ENCODE results near the gene GLRX2.
"Not testable (repeated sequence)": the region's sequence is repeated elsewhere in the genome, so short reads cannot be mapped to it uniquely, and the experiment has no call there.

The GLRX2 gene, protein sequence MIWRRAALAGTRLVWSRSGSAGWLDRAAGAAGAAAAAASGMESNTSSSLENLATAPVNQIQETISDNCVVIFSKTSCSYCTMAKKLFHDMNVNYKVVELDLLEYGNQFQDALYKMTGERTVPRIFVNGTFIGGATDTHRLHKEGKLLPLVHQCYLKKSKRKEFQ

DNA sequence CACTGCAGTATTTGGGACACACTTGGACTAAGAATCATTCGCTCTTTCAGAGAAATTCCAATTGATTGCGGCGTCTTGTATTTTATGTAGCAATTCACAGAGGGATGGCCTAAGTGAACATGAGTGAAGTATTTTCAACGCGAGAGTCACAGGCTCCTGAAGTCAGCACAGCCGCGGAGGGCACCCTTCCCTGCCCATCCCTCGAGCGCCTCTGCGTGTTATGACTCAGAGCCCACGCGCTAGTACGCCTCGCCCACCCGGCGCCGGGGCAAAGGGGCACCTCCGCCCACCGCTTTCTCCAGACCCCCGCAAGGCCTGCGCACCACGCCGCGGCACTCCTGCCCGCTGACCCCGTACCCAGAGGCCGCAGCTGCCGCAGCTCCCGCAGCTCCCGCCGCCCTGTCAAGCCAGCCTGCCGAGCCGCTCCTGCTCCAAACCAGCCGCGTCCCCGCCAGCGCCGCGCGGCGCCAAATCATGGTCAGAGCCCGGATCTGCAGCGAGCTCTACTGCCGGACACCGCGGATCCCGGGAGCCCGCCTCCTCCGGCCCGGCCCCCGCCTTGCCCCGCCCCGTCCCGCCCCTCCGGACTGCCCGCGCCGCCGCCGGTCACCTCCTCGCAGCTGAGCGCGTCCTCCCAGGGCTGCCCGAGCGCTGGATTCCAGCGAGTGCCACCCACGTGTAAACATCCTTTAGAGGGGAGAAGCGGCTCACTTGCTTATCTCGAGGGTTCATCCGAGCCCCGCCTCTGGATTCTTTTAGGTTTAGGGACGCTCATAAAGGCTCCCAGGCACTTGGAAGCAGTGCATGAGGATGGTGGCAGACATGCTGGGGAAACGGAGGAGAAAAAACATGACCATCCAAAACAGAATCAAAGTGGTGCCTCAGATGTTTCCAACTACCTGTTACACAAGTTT lies at the start of gene GLRX2:
Gene GLRX2 (minus strand): TSS at position 508 of the 914 bp plus-strand sequence. CDS start 32 bp downstream, at position 476.
- peak; percentile 55 to 56 for DNase-seq (ENCODE audit: low read depth in 2 of 2)

DNA sequence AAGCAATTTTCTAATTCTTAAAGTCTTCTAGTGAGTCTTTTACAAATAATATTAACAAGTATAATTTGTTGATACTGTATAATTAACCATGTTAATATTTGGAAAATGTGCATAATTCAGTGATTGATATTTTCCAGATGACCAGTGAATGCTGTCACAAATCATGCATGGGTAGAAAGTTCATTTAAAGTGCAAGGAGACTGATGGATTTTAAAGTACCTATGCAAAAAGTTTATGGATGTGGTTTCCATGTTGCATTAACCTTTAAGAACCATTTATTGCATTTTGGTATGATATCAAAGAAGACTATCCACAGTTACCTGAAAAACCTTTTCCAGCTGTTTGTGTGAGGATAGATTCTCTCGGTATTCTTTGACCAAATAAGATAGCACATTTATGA lies 39.8 kb upstream of the GLRX2 start:
- no peak for DNase-seq (ENCODE audit: low read depth in 2 of 2)

DNA sequence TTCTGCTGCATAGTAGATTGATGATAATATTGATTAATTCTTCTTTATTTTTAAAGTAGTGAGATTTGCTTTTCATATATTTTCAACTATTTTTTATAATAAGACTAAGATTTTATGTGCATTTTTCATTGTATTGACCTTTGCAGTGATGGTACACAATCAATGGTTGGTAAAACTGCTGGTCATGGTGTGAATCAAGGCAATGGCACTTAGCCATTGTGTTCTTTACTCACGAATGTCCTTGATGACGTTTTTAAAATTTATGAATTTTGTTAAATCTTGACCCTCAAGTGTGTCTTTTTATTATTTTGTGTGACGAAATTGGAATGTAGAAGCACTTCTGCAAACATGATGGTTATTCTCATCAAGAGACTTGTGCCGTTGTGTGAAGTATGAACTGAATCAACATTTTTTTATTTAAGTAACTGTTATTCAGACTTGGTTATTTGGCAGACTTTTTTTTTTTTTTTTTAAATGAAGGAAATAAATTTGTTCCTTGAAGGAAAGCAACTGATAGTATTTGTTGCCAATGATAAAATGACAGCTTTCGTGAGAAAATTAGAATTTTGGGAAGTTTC lies 39.2 kb upstream of the GLRX2 start:
- no peak for DNase-seq (ENCODE audit: low read depth in 2 of 2)

DNA sequence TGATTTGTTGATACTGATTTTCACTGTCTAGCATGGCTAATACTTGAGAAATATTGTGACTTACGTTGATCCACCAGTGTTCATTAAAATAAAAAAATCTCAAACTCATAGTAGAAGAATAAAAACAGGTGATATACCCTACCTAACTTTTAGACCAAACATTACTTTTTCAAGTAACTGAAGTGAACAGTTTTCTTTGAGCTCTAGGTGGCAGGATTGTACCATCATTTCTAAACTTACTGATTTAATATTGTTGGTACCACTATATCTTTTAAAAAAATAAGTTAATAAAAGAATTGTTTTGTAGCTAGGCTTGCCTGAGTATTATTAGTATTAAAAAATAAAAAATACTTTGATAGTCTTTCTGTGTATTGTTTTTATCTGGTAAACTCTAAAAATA lies 38.1 kb upstream of the GLRX2 start:
- DNase-seq (ENCODE audit: low read depth in 2 of 2), result no peak

DNA sequence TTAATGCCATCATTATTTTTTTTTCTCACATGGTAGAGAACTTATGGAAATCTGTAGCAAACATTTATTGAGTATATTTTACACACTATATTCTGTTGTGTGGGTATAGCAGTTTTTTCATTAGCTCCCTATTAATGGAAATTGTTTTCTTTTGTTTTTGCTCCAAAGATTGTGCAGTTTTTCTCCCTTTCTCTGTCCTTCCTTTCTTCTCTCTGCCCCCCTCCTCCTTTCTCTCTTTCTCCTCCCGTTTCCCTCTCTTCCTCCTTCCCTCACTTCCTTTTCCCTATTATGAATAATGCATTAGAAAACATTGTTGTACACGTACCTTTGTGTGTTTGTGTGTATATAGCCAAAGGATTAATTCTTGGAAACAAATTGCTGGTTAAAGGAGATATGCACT lies 37.2 kb upstream of the GLRX2 start:
- DNase-seq (ENCODE audit: low read depth in 2 of 2), result no peak

DNA sequence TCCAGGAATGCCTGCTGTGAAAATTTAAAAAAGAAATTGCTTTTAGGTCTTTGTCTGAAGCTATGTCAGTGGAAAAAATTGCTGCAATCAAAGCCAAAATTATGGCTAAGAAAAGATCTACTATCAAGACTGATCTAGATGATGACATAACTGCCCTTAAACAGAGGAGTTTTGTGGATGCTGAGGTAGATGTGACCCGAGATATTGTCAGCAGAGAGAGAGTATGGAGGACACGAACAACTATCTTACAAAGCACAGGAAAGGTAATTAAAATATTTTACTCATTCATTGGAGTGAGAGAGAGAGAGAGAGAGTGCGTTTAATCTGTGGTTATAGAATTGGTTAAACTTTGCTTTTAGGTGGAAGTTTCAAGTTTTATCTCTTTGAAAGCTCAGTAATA lies 36.6 kb upstream of the GLRX2 start:
- no peak for DNase-seq (ENCODE audit: low read depth in 2 of 2)

DNA sequence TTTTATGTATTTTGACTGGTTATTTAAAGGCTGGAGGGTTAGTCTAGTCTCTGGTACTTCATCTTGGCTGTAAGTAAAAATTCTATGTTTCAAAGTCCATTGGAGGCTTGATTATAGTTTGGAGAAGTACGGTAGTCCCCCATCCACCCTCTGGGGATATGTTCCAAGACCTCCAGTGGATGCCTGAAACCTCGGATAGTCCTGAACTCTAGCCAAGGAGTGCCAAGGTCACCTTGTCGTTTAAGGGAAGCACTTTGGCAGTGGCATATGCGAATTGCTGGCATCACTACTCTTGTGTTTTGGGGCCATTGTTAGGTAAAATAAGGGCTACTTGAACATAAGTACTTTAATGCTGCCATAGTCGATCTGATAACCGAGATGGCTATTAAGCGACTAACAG lies 35.0 kb upstream of the GLRX2 start:
- DNase-seq (ENCODE audit: low read depth in 2 of 2), result no peak

DNA sequence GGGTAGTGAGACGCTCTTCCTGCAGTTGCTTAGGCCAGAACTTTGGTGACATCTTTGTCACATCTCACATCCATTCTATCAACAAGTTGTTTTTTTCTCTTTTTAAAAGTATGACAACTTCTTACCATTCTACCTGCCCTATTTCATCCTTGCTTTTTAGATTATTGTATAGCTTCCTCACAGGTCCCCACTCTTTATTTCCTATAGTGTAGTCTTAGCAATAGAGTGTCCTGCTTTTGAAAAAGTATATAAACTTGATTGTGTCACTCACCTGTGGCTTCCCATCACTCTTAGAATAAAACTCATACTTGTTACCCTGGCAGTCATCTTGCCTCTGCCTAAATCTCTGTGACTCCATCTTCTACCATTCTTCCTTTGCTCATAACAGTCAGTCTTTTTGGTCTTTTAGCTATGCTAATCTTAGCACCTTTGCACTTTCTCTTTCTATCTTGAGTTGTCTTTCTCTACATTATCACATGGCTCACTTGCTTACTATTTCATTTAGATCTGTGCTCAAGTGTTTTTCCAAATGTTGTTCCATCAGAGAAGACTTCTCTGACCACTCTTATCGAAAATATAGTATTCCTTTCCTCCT lies 26.1 kb upstream of the GLRX2 start:
- no peak for DNase-seq (ENCODE audit: low read depth in 2 of 2)

DNA sequence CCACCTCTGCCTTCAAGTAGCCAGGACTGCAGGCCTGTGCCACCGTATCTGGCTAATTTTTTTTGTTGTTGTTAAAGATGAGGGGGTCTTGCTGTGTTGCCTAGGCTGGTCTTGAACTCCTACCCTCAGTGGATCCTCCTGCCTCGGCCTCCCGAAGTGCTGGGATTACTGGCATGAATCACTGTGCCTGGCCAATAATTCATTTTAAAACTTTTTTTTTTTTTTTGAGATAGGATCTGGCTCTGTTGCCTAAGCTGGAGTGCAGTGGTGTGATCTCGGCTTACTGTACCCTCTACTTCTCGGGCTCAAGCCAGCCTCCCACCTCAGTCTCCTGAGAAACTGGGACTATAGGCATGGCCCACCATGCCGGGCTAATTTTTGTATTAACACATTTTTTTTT lies 20.2 kb upstream of the GLRX2 start:
- DNase-seq (ENCODE audit: low read depth in 2 of 2), result no peak

DNA sequence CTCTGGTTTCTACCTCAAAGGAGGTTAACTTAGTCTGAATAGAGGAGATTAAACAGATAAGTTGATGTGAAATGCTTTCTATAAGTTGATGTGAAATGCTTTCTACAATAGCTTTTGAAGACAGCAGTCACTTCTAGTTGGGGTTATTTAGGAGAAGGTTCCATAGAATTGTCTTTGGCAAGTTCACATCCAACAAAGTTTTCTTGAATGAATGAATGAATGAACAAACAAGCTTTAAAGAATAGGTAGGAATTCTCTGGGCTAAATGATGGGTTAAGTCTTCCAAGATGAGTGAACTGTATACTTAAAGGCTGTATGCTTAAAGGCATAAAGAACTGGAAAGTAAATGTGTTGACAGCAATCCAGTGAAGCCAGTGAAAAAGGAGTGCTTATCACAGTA lies 18.5 kb upstream of the GLRX2 start:
- no peak for DNase-seq (ENCODE audit: low read depth in 2 of 2)

DNA sequence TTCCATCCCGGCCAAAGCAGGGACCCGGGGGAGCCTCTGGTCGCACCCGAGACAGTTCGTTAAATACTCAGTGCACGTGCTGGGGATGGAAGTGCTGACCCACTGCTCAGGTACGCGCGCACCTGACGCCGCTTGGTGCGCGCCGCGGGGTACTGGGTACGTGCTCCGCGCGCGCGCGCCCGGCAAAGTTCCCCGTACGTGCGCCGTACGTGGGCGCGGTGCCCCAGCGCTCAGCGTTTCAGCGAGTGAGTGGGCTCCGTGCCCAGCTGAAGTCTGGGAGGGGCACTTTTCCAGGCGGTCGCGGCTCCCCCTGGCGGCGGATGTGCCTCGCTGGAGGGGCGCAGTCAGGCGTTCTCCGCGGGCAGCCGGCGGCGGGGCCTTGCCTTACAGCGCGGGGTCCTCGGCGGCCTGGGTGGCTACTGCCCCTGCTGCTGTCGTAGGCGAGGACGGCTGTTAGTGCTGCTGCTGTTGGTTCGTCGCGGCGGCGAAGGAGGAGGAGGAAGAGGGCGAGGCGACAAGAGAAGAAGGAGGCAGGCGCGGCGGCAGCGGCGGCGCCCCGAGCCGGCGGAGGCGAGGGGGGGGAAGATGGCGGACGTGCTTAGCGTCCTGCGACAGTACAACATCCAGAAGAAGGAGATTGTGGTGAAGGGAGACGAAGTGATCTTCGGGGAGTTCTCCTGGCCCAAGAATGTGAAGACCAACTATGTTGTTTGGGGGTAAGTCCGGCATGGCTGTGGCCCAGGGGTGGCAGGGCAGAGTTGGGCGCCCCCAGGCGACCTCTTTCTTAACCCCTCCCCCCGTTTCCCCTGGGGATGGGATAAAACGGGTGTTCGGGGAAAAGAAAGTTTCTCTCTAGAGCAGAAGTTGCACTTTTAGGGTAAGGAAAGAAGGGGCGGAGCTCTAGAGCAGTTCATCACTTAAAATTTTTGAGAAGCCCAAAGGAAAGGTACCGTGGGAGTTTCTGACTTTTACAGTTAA lies 16.7 kb upstream of the GLRX2 start, which contains the start of gene CDC73:
Gene CDC73 (plus strand): TSS at position 416 of the 978 bp plus-strand sequence. CDS start 170 bp downstream, at position 586.
- DNase-seq (ENCODE audit: low read depth in 2 of 2), result peak; percentile 98 to 99

DNA sequence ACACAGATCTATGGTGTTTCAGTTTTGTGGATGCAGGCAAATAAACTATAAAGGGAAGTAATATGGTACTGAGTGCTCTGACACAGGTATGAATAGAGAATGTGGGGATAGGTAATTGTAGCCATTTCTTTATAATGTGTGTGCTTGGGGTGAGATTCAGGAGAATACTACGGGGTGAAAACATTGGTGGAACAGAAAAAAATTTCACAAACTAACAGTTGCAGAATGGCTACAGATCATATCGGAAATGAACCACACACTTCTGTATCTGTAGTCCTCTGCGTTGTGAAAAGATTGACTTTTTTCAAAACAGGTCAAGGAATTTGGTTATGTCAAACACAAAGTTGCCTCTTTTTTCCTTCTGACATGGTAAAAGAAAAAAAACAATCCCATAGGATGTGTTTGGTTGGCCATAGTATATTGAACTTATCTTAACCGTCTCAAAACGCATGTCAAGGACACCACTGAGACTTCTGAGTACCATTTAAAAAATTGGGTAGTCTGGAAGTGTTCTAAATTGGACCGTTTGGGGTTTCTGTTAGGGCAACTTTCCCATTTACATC lies 15.5 kb upstream of the GLRX2 start:
- DNase-seq (ENCODE audit: low read depth in 2 of 2), result no peak

DNA sequence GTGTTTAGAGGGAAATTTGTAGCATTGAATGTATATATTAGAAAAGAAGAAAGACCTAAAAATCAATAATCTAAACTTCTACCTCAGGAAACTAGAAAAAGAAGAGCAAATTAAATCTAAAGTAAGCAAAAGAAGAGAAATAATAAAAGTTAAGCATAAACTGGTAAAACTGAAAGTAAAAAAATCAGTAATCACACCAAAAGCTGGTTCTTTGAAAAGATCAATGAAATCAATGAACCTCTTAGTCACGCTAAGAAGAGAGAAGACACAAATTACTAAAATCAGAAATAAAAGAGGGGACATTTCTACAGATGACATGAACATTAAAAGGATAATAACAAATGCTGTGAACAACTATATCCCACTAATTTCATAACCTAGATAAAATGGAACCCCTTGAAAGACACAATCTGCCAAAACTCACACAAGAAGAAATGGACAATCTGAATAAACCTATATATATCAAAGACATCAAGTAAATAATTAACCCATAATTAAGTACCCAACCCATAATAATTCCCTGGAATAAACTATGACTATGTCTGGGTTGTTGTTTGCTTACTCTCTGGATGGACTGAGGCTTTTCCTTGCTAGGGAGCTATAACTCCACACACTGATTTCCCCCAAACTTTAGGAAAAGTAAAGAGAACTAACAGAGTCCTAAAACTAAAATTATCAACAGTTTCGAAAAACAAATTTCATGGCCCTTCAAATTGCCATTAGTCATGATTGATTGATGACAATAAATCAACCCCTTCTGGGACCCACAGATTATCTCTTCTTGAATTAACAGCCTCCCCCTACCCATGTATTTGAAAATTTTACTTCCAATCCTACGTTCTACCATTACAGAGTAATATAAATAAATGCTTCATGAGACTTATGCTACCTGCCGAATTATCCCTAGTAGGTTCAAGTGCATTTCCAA lies 13.9 kb upstream of the GLRX2 start:
- no peak for DNase-seq (ENCODE audit: low read depth in 2 of 2)

DNA sequence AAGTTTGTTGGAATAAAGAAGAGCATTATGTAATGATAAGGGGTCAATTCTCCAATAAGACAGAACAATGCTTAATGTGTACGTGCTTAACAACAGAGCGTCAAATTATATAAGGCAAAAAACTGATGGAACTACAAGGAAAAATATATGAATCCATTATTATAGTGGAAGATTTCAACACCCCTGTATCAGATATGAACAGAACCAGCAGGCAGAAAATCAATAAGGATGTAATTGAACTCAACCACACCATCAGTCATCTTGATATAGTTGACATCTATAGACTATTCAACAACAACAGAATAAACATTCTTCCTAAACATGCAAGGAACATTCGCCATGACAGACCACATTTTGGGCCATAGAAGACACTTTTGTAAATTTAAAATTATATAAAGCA lies 13.0 kb upstream of the GLRX2 start:
- DNase-seq (ENCODE audit: low read depth in 2 of 2), result no peak

DNA sequence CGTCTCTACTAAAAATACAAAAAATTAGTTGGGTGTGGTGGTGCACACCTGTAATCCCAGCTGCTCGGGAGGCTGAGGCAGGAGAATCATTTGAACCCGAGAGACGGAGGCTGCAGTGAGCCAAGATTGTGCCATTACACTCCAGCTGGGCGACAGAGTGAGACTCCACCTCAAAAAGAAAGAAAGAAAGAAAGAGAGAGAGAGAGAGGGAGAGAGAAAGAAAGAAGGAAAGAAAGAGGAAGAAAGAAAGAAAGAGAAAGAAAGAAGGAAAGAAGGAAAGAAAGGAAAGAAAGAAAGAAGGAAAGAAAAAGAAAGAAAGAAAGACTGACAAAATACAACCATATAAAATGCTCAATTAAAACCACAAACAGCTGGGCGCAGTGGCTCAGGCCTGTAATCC lies 12.0 kb upstream of the GLRX2 start:
- DNase-seq (ENCODE audit: low read depth in 2 of 2), result not testable (repeated sequence)

DNA sequence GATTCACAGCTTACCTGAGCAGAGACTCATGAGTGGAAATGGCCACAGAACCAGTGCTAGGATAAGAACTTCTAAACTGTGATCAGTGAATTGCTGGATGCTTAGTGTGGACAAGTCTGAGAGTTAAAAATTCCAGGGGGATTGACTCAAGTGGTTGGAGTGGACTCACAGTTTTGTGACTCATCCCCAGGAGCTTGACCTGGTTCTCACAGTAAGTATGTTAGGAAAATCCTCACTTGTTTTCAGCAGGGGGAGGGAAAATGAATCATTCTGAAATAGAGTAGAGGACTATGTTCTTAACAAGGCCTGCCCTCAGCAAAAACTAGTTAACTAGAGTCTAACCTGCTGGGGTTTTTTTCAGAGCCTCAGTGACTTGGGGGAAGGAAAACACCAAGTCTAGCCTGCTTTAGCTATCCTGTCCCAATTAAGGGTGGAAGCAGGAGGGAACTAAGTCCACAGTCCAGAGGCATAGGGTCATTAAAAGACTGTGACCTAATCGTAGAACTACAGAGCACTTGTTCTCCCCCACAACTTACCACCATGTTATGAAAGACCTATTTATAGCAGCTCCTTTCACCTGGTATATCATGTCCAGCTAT lies 10.5 kb upstream of the GLRX2 start:
- no peak for DNase-seq (ENCODE audit: low read depth in 2 of 2)

DNA sequence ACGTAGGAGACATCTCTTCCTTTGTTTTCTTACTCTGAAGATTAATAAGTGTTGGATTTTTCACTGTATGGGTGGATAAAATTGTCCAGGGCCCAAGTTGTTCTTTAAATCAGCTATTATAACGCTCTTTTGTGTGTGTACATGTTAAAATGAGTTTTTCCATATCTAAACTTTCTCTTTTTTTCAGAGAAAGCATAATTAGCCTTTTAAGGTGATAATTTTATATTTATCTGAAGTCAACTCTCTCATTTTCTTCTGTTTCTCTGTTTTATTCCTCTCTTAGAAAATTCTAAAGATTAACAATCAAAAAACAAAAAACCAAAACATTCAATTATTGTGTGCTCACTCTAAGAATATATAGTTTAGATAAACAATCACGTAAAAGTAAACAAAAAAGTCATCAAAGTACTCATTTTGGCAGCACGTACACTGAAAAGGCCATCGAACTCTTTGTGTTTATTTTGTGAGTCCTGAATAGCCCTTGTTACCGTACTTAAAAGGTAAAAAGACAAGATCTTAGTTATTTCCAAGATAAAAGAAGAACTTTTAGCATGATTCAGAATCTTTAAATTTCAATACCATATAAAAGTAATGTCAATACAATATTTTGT lies 9.4 kb upstream of the GLRX2 start:
- no peak for DNase-seq (ENCODE audit: low read depth in 2 of 2)

DNA sequence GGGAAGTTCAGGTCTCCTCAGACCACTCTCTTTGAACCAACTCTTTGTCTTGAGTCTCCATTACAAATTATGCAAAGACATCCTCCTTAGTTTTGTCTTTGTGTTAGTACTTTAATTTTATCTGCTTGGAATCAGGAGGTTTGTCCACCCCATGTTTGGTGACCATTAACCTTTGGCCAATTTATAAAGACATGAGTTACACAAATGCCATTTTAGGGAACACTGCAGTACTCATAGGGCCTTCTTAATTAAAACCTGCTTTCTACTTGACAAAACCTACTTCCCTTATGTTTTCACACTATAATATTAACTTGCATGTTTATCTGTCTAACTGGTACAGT lies 8.7 kb upstream of the GLRX2 start:
- no peak for DNase-seq (ENCODE audit: low read depth in 2 of 2)

Data from stimulated activated CD8-positive, alpha-beta memory T cell treated with anti-CD3 and anti-CD28 coated beads, Interleukin-15, amount 100 ng/mL, for 4 hours (primary cell).